BJ (cell line): ENCODE measurements around the gene IFI6. TPM values are rescaled to one million over a fixed set of nuclear protein-coding genes. Genes with fewer than 3 reads are reported as not detected.
"Not testable (repeated sequence)": the region's sequence is repeated elsewhere in the genome, so short reads cannot be mapped to it uniquely, and the experiment has no call there.

ENCODE experiments used
- CTCF ChIA-PET: fragments of 350-600 bp; formaldehyde crosslinking; extraction: SDS; loops from one replicate; lab custom pipeline; 2021; ENCODE audit warnings: antibody characterized with exemption, inconsistent platforms; lab: Yijun Ruan, JAX
- POLR2A ChIA-PET: fragments of 300-600 bp; sonication (Branson Sonifier 250); formaldehyde crosslinking; extraction: SDS; loops from one replicate; lab custom pipeline; 2021; ENCODE audit warnings: antibody characterized with exemption; lab: Charles Lee
- DNase-seq: peaks from one replicate; pipeline ENCODE4 v3.0.0-alpha.2; 2011; ENCODE audit warnings: low read depth
- H3K27me3 ChIP-seq: 2 replicates; pipeline ENCODE4 v1.6.0; 2011; ENCODE audit warnings: low read length; ENCODE audit not compliant: control insufficient read depth, insufficient read depth
- H3K36me3 ChIP-seq: 2 replicates; pipeline ENCODE4 v1.5.1; 2011; ENCODE audit warnings: low read length; ENCODE audit not compliant: control insufficient read depth, insufficient read depth
- H3K4me3 ChIP-seq: 2 replicates; pipeline ENCODE4 v1.5.1; 2011; ENCODE audit warnings: low read depth, mild to moderate bottlenecking, control low read depth, low read length
- polyA plus RNA-seq: library from polyadenylated mRNA; depleted of rRNA; stranded (reverse); fragments of >200 nt; gene quantifications from 2 replicates; pipeline ENCODE4 v1.2.3, GENCODE V29; 2011
- TF ChIP-seq, protein P1 (sequence below): IDR thresholded peaks from 2 replicates; pipeline ENCODE4 v1.5.1; 2011; ENCODE audit warnings: low read depth, mild to moderate bottlenecking, control low read depth, inconsistent platforms, low read length, moderate library complexity; ENCODE audit not compliant: insufficient read depth

IFI6 gene
- polyA plus RNA-seq, 1 experiment, result 68.0 TPM

DNA sequence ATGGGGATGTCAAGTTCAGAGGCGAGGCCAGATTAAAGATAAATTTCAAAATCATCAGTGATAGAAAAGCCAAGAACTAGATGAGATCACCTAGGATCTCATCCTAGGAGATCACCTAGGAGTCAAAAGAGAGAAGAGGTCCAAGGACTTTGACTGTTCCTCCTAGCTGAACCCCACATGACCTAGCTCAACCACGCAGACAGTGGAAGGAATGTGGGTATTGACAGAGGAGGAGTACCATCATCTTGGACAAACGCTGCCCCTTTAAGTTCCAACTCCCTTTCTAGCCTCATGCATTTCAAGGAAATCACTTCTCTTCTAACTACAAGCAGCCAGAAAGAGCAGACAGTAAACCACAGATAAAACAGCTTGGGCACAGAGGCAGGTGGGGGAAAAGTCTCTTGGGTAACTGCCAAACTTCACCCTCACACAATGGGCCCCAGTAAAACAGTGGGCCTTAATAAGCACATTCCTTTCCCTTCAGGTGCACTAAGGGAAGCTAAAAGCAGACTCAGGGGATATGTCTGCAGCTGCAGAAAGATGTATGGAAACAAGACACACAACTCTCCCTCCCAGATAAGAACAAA lies 41.2 kb upstream of the IFI6 start:
- POLR2A ChIA-PET, result no interaction called here
- H3K36me3 ChIP-seq, result no peaks in the 10 kb centered on the region
- CTCF ChIA-PET, result interaction anchor here (0.5 to 1.0 kb wide), 2 partner anchors 13 to 211 kb away, joined by 3 to 5 read pairs; partner anchors contain the start of gene FAM76A

DNA sequence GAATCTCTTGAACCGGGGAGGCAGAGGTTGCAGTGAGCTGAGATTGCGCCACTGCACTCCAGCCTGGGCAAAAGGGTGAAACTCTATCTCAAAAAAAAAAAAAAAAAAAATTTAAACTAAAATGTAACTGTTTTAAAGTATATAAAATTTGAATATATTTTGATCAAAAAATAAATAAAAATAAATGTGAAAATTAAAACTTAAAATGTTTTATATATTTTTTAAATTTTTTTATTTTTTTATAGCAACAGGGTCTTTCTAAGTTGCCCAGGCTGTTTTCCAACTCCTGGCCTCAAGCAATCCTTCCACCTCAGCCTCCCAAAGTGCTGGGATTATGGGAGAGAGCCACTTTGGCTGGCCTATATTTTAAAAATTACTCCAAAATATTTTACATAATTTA lies 38.6 kb upstream of the IFI6 start:
- POLR2A ChIA-PET, result no interaction called here
- TF ChIP-seq, protein P1, sequence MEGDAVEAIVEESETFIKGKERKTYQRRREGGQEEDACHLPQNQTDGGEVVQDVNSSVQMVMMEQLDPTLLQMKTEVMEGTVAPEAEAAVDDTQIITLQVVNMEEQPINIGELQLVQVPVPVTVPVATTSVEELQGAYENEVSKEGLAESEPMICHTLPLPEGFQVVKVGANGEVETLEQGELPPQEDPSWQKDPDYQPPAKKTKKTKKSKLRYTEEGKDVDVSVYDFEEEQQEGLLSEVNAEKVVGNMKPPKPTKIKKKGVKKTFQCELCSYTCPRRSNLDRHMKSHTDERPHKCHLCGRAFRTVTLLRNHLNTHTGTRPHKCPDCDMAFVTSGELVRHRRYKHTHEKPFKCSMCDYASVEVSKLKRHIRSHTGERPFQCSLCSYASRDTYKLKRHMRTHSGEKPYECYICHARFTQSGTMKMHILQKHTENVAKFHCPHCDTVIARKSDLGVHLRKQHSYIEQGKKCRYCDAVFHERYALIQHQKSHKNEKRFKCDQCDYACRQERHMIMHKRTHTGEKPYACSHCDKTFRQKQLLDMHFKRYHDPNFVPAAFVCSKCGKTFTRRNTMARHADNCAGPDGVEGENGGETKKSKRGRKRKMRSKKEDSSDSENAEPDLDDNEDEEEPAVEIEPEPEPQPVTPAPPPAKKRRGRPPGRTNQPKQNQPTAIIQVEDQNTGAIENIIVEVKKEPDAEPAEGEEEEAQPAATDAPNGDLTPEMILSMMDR, result no peak
- H3K36me3 ChIP-seq, result no peaks in the 10 kb centered on the region
- CTCF ChIA-PET, result interaction anchor here (1.0 kb wide), 1 partner anchor 13 kb away, joined by 4 read pairs; no protein-coding TSS in a partner anchor
- H3K4me3 ChIP-seq, result no peak overlapping the region
- DNase-seq, result no peak
- H3K27me3 ChIP-seq, result peaks cover 3% of the 10 kb centered on the region; the same call in 1 of the 2 replicates

More for the DNA sequence above, 41.2 kb upstream of the IFI6 start:
- TF ChIP-seq, protein P1, result no peak
- Histone ChIP-seq H3K27me3 (peaks cover 6% of the 10 kb centered on the region; the same call in 1 of the 2 replicates), H3K4me3 (no peak overlapping the region)
- DNase-seq, result no peak

DNA sequence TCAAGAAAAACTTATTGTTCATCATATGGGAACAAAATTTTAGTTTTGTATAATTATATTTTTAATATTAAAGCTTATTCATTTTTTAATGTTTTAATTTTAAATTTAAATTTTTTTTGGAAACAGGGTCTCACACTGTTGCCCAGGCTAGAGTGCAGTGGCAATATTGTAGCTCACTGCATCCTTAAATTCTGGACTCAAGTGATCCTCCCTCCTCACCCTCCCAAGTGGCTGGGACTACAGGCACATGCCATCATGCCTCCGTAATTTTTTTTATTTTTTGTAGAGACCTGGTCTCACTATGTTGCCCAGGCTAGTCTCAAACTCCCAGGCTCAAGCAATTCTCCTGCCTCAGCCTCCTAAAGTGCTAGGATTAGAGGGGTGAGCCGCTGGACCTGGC lies 33.6 kb upstream of the IFI6 start:
- H3K27me3 ChIP-seq, result no peaks in the 10 kb centered on the region
- no peaks in the 10 kb centered on the region for H3K36me3 ChIP-seq
- TF ChIP-seq, protein P1, result no peak
- POLR2A ChIA-PET, result no interaction called here
- DNase-seq, result no peak
- CTCF ChIA-PET, result interaction anchor here (0.7 to 1.1 kb wide), 2 partner anchors 15 to 43 kb away, joined by 3 to 4 read pairs; no protein-coding TSS in a partner anchor
- no peak overlapping the region for H3K4me3 ChIP-seq

DNA sequence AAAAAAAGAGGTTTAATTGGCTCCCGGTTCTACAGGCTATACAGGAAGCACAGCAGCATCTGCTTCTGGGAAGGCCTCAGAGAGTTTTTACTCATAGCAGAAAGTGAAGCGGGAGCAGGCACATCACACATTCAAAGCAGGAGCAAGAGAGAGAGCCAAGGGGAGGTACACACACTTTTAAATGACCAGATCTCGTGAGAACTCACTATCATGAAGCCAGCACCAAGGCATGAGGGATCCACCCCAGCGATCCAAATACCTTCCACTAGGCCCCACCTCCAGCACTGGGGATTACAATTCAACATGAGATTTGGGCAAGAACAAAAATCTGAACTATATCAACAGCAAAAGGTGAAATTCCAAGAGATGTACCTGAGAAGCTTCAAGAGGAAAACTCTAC lies 33.0 kb upstream of the IFI6 start:
- no peaks in the 10 kb centered on the region for H3K27me3 ChIP-seq
- CTCF ChIA-PET, result interaction anchor here (0.7 kb wide), 2 partner anchors 15 to 307 kb away, joined by 3 read pairs; no protein-coding TSS in a partner anchor
- DNase-seq, result no peak
- TF ChIP-seq, protein P1, result no peak
- POLR2A ChIA-PET, result no interaction called here
- no peaks in the 10 kb centered on the region for H3K36me3 ChIP-seq
- H3K4me3 ChIP-seq, result no peak overlapping the region

DNA sequence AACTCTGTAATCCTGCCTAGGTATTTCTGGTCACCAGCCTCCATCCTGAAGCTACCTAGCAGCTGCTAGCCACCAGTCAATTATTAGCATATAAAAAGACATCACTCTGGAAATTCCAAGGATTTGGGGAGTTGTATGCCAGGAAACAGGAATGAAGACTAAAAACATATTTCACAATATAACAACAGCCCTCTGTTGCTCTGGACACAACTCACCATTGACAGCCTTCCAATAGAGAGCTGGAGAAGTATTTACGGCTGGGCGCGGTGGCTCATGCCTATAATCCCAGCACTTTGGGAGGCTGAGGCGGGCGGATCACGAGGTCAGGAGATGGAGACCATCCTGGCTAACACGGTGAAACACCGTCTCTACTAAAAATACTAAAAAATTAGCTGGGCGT lies 24.8 kb upstream of the IFI6 start:
- DNase-seq, H3K36me3 ChIP-seq, H3K27me3 ChIP-seq, H3K4me3 ChIP-seq, POLR2A ChIA-PET: not testable (repeated sequence)
- CTCF ChIA-PET, result interaction anchor here (1.1 to 1.8 kb wide), 2 partner anchors 27 to 28 kb away, joined by 3 to 4 read pairs; no protein-coding TSS in a partner anchor
